RWPE1 (cell line): ENCODE measurements around the gene MYO5A.
"Not testable (repeated sequence)": the region's sequence is repeated elsewhere in the genome, so short reads cannot be mapped to it uniquely, and the experiment has no call there.

Experiments
- CTCF ChIA-PET: fragments of 350-600 bp; sonication (Branson Sonifier 250); formaldehyde crosslinking; extraction: SDS; loops from one replicate; lab custom pipeline; 2021; lab: Yijun Ruan, JAX
- POLR2A ChIA-PET: fragments of 400-600 bp; formaldehyde crosslinking; extraction: SDS; loops from one replicate; lab custom pipeline; 2020; ENCODE audit warnings: antibody characterized with exemption; ENCODE audit not compliant: low non-redundant PET; lab: Yijun Ruan, JAX
- DNase-seq: peaks from one replicate; pipeline ENCODE4 v3.0.0; 2012; ENCODE audit warnings: low spot score
- H3K27ac ChIP-seq: fragments of 450-650 bp; 2 replicates; pipeline ENCODE4 v1.5.1; 2017
- TF ChIP-seq, protein P1 (sequence below): fragments of 450-650 bp; conservative IDR thresholded peaks from 2 replicates; pipeline ENCODE4 v1.5.1; 2017; ENCODE audit warnings: low read depth, mild to moderate bottlenecking

MYO5A gene

DNA sequence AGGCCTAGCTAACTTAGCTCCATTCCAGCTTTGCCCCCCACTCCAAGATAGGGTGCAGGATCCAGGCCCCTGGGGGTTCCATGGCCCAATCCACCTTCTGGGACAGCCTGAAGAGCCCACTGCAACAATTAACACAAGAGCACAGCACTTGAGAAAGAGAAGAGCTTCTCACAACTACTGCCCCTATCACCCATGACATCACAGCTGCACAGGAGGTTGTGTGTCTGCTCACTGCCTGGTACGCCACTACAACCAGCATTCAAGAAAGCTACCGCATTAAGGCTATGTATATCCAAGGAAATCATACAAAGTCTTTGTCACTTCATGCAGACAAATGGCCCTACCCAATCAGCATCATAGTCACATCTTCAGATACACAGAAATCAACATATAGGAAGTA lies 62.0 kb downstream of the MYO5A start:
- DNase-seq = no peak
- H3K27ac ChIP-seq = no peak overlapping the region
- TF ChIP-seq, protein P1, sequence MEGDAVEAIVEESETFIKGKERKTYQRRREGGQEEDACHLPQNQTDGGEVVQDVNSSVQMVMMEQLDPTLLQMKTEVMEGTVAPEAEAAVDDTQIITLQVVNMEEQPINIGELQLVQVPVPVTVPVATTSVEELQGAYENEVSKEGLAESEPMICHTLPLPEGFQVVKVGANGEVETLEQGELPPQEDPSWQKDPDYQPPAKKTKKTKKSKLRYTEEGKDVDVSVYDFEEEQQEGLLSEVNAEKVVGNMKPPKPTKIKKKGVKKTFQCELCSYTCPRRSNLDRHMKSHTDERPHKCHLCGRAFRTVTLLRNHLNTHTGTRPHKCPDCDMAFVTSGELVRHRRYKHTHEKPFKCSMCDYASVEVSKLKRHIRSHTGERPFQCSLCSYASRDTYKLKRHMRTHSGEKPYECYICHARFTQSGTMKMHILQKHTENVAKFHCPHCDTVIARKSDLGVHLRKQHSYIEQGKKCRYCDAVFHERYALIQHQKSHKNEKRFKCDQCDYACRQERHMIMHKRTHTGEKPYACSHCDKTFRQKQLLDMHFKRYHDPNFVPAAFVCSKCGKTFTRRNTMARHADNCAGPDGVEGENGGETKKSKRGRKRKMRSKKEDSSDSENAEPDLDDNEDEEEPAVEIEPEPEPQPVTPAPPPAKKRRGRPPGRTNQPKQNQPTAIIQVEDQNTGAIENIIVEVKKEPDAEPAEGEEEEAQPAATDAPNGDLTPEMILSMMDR = no peak
- ChIA-PET POLR2A (no interaction called here), CTCF (interaction anchor here (0.7 kb wide), 1 partner anchor 269 kb away, joined by 3 read pairs; no protein-coding TSS in a partner anchor)

DNA sequence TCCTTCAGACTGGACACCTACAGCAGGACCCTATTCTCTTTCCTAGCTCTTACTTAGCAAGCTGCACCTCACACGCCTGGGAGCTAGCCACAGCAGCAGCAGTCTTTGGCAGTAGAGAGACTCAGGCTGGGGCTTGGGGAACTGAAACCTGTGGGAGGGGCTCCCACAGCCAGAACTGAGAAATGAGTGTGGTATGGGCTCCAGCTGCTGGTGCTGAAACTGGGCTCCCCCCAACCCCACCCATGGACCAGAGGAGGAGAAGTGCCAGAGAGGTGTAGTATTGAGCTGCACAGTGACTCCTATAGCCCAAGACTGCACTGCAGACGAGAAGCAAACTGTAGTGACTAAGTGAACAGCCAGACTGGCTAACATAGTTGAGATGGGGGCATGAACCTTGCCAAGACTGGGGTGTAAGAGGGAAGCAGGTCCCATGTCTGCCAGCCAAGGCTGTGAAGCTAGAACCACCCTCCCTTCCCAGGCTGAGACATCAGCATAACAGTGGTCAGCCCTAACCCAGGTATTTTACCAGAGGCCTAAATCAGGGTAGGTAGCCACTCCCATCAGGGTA lies 62.5 kb downstream of the MYO5A start:
- no peak for DNase-seq
- ChIA-PET CTCF (interaction anchor here (0.7 kb wide), 1 partner anchor 9 kb away, joined by 3 read pairs; no protein-coding TSS in a partner anchor), POLR2A (no interaction called here)
- TF ChIP-seq, protein P1 = no peak
- H3K27ac ChIP-seq = no peak overlapping the region

DNA sequence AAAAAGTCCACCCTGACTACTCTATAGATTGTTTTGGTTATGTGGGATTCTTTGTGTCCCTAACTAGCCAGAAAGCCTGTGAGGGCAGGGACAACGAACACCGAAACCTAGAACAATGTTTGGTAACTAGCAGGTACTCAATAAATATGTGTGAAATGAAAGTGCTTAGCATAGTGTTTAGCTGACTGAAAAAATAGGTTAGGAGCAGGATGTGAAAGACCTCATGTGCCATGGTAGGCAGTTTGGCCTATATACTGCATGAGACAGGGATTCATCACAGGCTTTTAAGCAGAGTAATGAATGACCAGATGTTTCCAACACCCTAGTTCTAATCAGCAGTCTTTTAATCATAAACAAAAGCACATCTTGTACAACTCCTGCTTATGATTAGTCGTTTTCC lies 64.2 kb downstream of the MYO5A start:
- CTCF ChIA-PET = interaction anchor here (0.6 kb wide), 2 partner anchors 146 to 1001 kb away, joined by 3 read pairs; no protein-coding TSS in a partner anchor
- POLR2A ChIA-PET = no interaction called here
- no peak for DNase-seq
- H3K27ac ChIP-seq = no peak overlapping the region
- TF ChIP-seq, protein P1 = no peak

DNA sequence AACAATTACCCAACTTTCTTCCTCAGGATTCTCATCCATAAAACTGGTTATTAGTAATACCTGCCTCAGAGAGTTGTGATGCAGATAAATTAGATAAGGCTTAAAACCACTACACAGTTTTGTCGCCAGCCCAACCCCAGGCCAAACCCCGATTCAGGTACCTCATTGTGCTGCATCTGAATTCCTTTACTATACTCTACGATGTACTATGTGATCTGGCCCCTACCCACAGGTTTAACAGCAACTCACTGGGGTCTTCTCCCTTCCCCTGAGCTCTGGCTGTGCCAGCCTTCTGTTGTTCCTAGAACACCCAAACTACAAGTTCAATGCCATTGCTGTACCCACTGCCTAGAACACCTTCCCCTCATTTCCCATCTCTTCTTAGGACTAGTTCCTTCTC lies 64.6 kb downstream of the MYO5A start:
- TF ChIP-seq, protein P1 = no peak
- no peak overlapping the region for H3K27ac ChIP-seq
- DNase-seq = no peak
- ChIA-PET CTCF (no interaction called here), POLR2A (no interaction called here)

DNA sequence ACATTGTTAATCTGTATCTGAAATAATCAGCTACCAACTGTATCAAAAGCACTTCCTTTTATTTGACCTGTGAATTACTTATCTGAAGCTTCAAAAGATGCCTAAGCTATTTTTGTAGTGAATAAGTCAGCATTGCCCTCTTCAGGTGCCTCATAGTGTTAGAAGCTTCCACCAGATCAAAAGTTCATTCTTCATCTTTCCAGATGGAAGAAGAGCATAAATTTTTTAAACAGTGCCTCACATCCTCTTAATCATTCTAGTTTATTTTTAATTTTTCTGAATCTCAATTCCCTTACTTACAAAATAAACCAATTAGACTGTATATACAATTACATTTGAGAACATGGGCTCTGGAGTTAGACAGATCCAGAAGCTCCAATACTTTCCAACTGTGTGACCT lies 65.0 kb downstream of the MYO5A start:
- H3K27ac ChIP-seq = no peak overlapping the region
- ChIA-PET POLR2A (interaction anchor here (0.6 kb wide), 1 partner anchor 57 kb away, joined by 4 read pairs; no protein-coding TSS in a partner anchor), CTCF (no interaction called here)
- no peak for DNase-seq
- TF ChIP-seq, protein P1 = peak; percentile 22; the same call in 1 of the 2 replicates

DNA sequence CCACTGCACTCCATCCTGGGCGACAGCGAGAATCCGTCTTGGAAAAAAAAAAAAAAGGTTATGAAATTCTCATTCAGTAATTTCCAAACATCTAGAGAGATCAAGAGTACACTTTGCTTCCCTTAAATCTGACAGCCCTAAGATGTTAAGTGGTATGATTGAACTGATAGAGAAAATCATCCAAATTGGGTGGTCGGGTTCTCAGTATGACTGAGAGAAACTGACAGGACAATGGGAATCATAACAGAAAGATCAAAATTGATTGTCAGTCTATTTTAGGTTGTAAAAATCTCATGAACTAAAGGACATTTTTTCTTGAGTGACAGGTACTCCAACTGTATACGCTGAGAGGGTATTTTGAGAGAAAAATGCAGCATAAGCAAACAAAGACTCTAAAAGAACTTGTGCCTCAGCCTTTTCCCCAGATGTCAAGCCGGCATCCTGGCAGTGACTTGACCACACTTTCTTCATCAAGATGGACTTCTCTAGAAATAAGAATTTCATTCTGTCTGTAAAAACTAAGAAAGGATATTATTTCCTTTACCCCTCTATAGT lies 65.8 kb downstream of the MYO5A start:
- TF ChIP-seq, protein P1 = no peak
- H3K27ac ChIP-seq = no peak overlapping the region
- POLR2A ChIA-PET = interaction anchor here (0.6 kb wide), 1 partner anchor 56 kb away, joined by 4 read pairs; no protein-coding TSS in a partner anchor
- DNase-seq = no peak
- CTCF ChIA-PET = no interaction called here

DNA sequence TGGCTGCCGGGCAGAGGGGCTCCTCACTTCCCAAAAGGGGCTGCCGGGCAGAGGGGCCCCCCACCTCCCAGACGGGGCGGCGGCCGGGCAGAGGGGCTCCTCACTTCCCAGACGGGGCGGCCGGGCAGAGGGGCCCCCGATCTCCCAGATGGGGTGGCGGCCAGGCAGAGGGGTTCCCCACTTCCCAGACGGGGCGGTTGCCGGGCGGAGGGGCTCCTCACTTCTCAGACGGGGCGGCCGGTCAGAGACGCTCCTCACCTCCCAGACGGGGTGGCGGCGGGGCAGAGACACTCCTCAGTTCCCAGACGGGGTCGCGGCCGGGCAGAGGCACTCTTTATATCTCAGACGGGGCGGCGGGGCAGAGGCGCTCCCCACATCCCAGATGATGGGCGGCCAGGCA lies 69.0 kb downstream of the MYO5A start:
- DNase-seq, H3K27ac ChIP-seq, CTCF ChIA-PET, POLR2A ChIA-PET: not testable (repeated sequence)

DNA sequence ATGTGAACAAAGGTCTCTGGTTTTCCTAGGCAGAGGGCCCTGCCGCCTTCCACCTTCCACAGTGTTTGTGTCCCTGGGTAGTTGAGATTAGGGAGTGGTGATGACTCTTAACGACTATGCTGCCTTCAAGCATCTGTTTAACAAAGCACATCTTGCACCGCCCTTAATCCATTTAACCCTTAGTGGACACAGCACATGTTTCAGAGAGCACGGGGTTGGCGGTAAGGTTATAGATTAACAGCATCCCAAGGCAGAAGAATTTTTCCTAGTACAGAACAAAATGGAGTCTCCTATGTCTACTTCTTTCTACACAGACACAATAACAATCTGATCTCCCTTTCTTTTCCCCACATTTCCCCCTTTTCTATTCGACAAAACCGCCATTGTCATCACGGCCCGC lies 69.4 kb downstream of the MYO5A start:
- H3K27ac ChIP-seq, POLR2A ChIA-PET, CTCF ChIA-PET, DNase-seq: not testable (repeated sequence)
